Parathyroid adenoma (tissue), 2 donors: ENCODE data around the gene TRAPPC6A.

Source experiments
- H2AFZ ChIP-seq: fragments of 300-600 bp; sonication (generic); one replicate; pipeline ENCODE4 v1.7.0; 2017; ENCODE audit warnings: antibody characterized with exemption, mild to moderate bottlenecking
- H3K27ac ChIP-seq: fragments of 300-600 bp; sonication (generic); one replicate; pipeline ENCODE4 v1.7.0; 2017
- H3K27me3 ChIP-seq: fragments of 300-600 bp; sonication (generic); one replicate; pipeline ENCODE4 v1.7.0; 2017; ENCODE audit warnings: low read length; ENCODE audit not compliant: control insufficient read depth, insufficient read depth
- H3K36me3 ChIP-seq: fragments of 300-600 bp; sonication (generic); one replicate; pipeline ENCODE4 v1.7.0; 2017; ENCODE audit warnings: low read length; ENCODE audit not compliant: control insufficient read depth, insufficient read depth
- H3K4me1 ChIP-seq: fragments of 300-600 bp; sonication (generic); one replicate; pipeline ENCODE4 v1.7.0; 2017; ENCODE audit warnings: control low read depth
- H3K4me2 ChIP-seq: fragments of 300-600 bp; sonication (generic); one replicate; pipeline ENCODE4 v1.7.0; 2017; ENCODE audit warnings: low read length
- H3K4me3 ChIP-seq: fragments of 300-600 bp; sonication (generic); one replicate; pipeline ENCODE4 v1.7.0; 2017; ENCODE audit warnings: low read depth, low read length
- H3K79me2 ChIP-seq: fragments of 300-600 bp; sonication (generic); one replicate; pipeline ENCODE4 v1.7.0; 2017; ENCODE audit warnings: control low read depth
- H3K9ac ChIP-seq: fragments of 300-600 bp; sonication (generic); one replicate; pipeline ENCODE4 v1.7.0; 2017; ENCODE audit warnings: mild to moderate bottlenecking
- H3K9me3 ChIP-seq: fragments of 300-600 bp; sonication (generic); one replicate; pipeline ENCODE4 v1.7.0; 2017; ENCODE audit warnings: low read length; ENCODE audit not compliant: control insufficient read depth
- CTCF ChIP-seq: fragments of 300-600 bp; sonication (generic); IDR thresholded peaks from one replicate; pipeline ENCODE4 v1.7.0; 2017; ENCODE audit warnings: antibody characterized with exemption, mild to moderate bottlenecking
- donor health status: primary hyperparathyroidism.

TRAPPC6A gene

GRCh38 chr19:45133661-45134060 is 44.4 kb downstream of the TRAPPC6A start:
- no peaks in the 10 kb centered on the region for H3K9me3 ChIP-seq
- TF ChIP-seq CTCF: no peak
- no peak overlapping the region for H3K27ac ChIP-seq

GRCh38 chr19:45130888-45131615 is 47.0 kb downstream of the TRAPPC6A start:
- peaks cover 13% of the 10 kb centered on the region for H3K79me2 ChIP-seq
- H2AFZ ChIP-seq: no peak overlapping the region

More at GRCh38 chr19:45133661-45134060, 44.4 kb downstream of the TRAPPC6A start:
- H2AFZ ChIP-seq: no peak overlapping the region
- H3K9ac ChIP-seq: no peak overlapping the region
- no peaks in the 10 kb centered on the region for H3K36me3 ChIP-seq
- H3K79me2 ChIP-seq: peaks cover 27% of the 10 kb centered on the region
- H3K4me1 ChIP-seq: no peaks in the 10 kb centered on the region
- H3K27me3 ChIP-seq: no peaks in the 10 kb centered on the region
- H3K4me3 ChIP-seq: no peak overlapping the region
- H3K4me2 ChIP-seq: no peak overlapping the region

GRCh38 chr19:45130236-45130635 is 47.8 kb downstream of the TRAPPC6A start:
- TF ChIP-seq CTCF: no peak
- Histone ChIP-seq H3K4me3 (no peak overlapping the region), H3K4me1 (peaks cover 3% of the 10 kb centered on the region), H3K79me2 (peaks cover 19% of the 10 kb centered on the region), H2AFZ (no peak overlapping the region), H3K27ac (no peak overlapping the region), H3K27me3 (no peaks in the 10 kb centered on the region), H3K9me3 (no peaks in the 10 kb centered on the region), H3K9ac (no peak overlapping the region), H3K4me2 (no peak overlapping the region), H3K36me3 (no peaks in the 10 kb centered on the region)

More at GRCh38 chr19:45130888-45131615, 47.0 kb downstream of the TRAPPC6A start:
- Histone ChIP-seq H3K9me3 (no peaks in the 10 kb centered on the region), H3K36me3 (no peaks in the 10 kb centered on the region), H3K4me3 (no peak overlapping the region), H3K4me2 (no peak overlapping the region), H3K9ac (no peak overlapping the region), H3K27ac (no peak overlapping the region), H3K27me3 (no peaks in the 10 kb centered on the region), H3K4me1 (peaks cover 3% of the 10 kb centered on the region)
- peak; percentile 55 for TF ChIP-seq CTCF

GRCh38 chr19:45128806-45129205 is 49.2 kb downstream of the TRAPPC6A start:
- no peak for TF ChIP-seq CTCF
- Histone ChIP-seq H3K79me2 (peaks cover 23% of the 10 kb centered on the region), H3K27ac (no peak overlapping the region), H3K27me3 (no peaks in the 10 kb centered on the region), H3K4me2 (no peak overlapping the region), H3K4me1 (peaks cover 3% of the 10 kb centered on the region), H3K36me3 (no peaks in the 10 kb centered on the region), H3K9me3 (no peaks in the 10 kb centered on the region), H3K4me3 (no peak overlapping the region), H2AFZ (no peak overlapping the region), H3K9ac (no peak overlapping the region)

DNA sequence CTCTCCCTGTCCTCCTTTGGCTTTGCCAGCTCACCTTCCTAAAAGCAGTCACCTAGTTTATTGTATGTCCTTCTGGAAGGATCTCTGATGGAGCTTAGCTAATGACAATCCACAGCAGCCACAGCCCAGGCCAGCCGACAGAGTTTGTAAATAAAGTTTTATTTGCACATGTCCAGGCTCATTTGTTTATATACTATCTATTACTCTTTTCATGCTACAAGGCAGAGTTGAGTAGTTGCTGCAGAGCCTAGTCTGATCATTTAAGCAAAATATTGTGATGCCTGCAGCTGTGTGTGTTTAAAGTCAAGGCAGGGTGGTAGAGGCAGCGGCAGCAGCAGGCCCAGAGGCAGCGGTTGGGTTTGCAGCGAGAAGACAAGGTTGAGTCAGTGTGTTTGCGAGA is 49.9 kb downstream of the TRAPPC6A start:
- Histone ChIP-seq H3K9me3 (no peaks in the 10 kb centered on the region), H3K9ac (no peak overlapping the region), H3K4me1 (peaks cover 3% of the 10 kb centered on the region), H3K27me3 (no peaks in the 10 kb centered on the region), H2AFZ (no peak overlapping the region), H3K4me3 (no peak overlapping the region), H3K36me3 (no peaks in the 10 kb centered on the region), H3K4me2 (no peak overlapping the region), H3K27ac (no peak overlapping the region), H3K79me2 (peaks cover 25% of the 10 kb centered on the region)
- no peak for TF ChIP-seq CTCF
